Measurements from ENCODE around the gene BIRC5.
"Not testable (repeated sequence)": the region's sequence is repeated elsewhere in the genome, so short reads cannot be mapped to it uniquely, and the experiment has no call there.

The BIRC5 gene

GRCh38 chr17:78226055-78226758 is 12.2 kb downstream of the BIRC5 start:
- no peak for DNase-seq

- DNase-seq = no peak
These were observed 12.9 kb downstream of the BIRC5 start for GRCh38 chr17:78226759-78227454.

- DNase-seq = no peak
These were observed 13.4 kb downstream of the BIRC5 start for GRCh38 chr17:78227455-78227916.

GRCh38 chr17:78228176-78228575 is 14.1 kb downstream of the BIRC5 start:
- no peak for DNase-seq

GRCh38 chr17:78230252-78230962 is 16.4 kb downstream of the BIRC5 start:
- DNase-seq = no peak

- DNase-seq = no peak
These were observed 17.2 kb downstream of the BIRC5 start, which contains the start of gene TMEM235 for GRCh38 chr17:78230996-78231935. Gene TMEM235 (plus strand): TSS chr17:78231631. CDS start chr17:78232024, 393 bp downstream.

DNA sequence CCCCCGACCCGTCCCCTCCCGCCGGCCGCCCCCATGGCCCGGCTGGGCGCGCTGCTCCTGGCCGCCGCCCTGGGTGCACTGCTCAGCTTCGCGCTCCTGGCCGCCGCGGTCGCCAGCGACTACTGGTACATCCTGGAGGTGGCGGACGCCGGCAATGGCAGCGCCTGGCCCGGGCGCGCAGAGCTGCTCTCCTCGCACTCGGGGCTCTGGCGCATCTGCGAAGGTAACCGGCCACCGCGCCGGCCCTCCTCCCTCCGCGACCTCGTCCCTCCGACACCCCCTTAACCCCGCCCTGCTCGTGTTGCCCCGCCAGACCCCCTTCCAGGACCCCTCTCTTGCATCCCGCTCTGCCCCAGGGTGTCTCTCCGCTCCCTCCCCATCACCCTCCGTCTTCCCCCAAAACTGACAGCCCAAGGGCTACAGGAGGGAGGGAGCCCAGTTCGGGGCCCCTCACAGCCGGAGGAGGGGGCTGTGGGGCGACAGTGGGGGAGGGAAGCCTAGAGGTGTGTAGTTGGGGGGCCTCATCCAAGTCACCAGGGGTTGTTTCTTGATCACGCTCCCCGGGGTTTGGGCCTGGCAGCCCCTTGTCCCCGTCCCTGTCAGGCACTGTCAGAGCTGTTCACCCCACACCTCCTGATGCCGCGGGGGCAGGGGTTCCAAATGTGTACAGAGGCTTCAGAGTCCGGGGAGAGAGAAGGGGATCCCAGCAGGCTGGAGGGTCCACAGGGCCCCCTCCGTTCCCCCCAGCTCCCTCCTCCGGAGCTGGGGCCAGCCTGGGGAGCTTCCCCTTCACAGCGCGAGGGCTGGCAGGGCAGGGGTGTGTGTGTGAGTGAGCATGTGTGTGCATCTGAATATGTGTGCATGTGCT is 18.2 kb downstream of the BIRC5 start:
- DNase-seq = no peak

DNA sequence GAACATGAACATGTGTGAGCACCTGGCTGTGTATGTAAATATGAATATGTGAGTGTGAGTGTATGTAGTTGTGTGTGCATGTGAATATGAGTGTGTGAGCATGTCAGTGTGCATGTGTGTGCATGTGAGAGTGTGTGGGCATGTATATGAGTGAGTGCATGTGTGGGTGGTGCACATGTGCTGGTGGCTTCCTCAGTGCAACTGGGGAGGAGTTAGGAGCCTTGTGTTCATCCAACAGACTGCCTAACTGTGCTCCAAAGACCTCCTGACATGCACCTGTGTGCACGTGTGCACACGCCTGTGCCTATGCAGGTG is 18.8 kb downstream of the BIRC5 start:
- no peak for DNase-seq

- no peak for DNase-seq
These were observed 19.6 kb downstream of the BIRC5 start for GRCh38 chr17:78233678-78234077.

- no peak for DNase-seq
These were observed 20.3 kb downstream of the BIRC5 start for GRCh38 chr17:78234261-78234865.

DNA sequence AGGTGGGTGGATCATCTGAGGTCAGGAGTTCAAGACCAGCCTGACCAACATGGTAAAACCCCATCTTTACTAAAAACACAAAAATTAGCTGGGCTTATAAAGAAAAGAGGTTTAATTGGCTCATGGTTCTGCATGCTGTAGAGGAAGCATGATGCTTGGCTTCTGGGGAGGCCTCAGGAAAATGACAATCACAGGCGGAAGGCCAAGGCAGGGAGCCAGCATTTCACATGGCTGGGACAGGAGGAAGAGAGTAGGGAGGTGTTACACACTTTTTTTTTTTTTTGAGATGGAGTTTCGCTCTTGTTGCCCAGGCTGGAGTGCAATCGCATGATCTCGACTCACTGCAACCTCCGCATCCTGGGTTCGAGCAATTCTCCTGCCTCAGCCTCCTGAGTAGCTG is 21.0 kb downstream of the BIRC5 start:
- DNase-seq = not testable (repeated sequence)

- no peak for DNase-seq
These were observed 21.8 kb downstream of the BIRC5 start for GRCh38 chr17:78235885-78236284.

- no peak for DNase-seq
These were observed 22.5 kb downstream of the BIRC5 start for GRCh38 chr17:78236362-78237127.

DNA sequence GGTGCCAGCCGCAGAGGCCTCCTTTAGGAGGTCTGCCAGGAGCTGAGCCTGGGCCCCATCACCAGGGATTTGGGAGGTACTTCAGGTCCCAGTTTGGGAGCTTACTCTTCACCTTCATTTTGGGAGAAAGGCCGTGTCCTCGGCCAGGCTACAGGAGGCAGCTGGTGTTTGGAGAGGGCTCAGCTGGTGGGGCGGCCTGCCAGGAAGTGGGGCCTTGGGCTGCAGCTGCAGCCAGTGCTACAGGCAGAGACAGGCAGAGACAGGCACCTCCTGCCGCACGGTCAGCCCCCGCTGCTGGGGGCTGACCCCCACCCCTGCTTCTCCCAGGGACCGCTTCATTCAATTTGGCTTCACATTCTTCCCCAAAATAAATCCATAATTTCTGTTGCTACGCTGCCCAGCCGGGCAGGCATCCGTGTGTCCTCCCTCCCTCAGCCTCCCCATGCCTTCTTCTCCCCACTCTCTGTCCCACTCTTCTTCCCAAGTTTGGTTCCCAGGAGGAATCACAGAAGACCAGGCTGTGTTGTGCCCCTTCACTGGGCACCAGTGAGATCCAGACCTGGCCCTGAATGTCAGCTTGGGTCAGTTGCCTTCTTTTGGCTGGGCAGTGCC is 23.5 kb downstream of the BIRC5 start:
- DNase-seq = no peak

DNA sequence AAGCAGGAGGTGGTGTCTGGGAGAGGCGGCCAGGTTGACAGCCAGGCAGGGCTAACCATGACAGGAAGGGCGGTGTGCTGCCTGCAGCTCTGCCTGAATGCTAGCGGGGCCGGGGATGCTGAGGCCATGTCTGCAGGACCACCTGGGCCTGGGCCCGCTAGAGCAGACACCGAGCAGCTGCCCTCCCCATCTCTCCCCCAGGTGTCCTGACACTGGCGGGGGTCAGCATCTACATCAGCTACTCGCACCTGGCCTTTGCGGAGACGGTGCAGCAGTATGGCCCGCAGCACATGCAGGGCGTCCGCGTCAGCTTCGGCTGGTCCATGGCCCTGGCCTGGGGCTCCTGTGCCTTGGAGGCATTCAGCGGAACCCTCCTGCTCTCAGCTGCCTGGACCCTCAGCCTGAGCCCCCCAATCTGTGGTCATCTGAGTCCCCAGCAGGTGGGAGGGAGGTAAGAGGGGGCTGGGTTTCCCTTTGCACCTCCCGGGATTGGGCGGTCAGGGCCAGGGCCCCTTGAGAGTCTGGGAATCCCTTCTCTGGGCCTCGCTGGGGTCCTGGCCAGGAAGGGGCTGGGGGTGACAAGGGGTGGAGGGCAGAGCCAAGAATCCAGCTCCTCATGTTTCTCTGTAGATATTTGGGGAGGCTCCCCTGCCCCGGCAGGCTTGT is 24.9 kb downstream of the BIRC5 start:
- DNase-seq = no peak

- no peak for DNase-seq
These were observed 25.5 kb downstream of the BIRC5 start for GRCh38 chr17:78239489-78239931.

GRCh38 chr17:78240012-78240655 is 26.1 kb downstream of the BIRC5 start:
- DNase-seq = no peak

DNA sequence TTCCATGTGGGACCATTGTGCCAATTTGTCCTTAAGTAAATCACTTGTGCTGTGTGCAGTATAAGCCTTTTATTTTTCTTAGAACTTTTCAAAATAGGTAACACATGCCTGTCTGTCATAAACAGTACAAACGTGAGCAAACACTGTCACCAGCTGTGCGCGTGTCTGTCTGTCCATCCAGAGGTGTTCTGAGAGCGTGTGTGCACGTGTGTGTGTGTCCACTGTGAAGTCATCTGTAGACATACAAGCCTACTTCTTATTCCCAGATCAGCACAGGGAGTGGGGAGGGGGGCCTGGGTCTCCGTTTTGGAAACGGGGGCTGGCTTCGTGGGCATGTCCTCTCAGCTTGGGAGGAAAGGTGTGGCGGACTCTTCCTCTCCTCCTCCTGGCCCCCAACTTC is 26.8 kb downstream of the BIRC5 start:
- DNase-seq = no peak

All from stimulated activated CD8-positive, alpha-beta memory T cell treated with anti-CD3 and anti-CD28 coated beads, Interleukin-4, amount 100 ng/mL, for 48 hours (primary cell).